HFFc6 (cell line): ENCODE measurements around the gene MAP4. TPM values are rescaled to one million over a fixed set of nuclear protein-coding genes. Genes with fewer than 3 reads are reported as not detected.

Experiments
- DNase-seq: peaks from one replicate; pipeline ENCODE4 v3.0.0-alpha.2; 2018
- H3K27ac Mint-ChIP-seq: 2 replicates; pipeline ENCODE4 v1.8.0; 2020; ENCODE audit warnings: mild to moderate bottlenecking, mixed read lengths
- H3K27me3 Mint-ChIP-seq: 2 replicates; pipeline ENCODE4 v1.8.0; 2021; ENCODE audit warnings: mild to moderate bottlenecking, moderate library complexity, mixed read lengths; ENCODE audit not compliant: insufficient read depth
- H3K36me3 Mint-ChIP-seq: 2 replicates; pipeline ENCODE4 v1.8.0; 2021; ENCODE audit warnings: low read depth, mixed read lengths
- H3K4me1 Mint-ChIP-seq: 2 replicates; pipeline ENCODE4 v1.8.0; 2020; ENCODE audit warnings: low read depth, mixed read lengths
- H3K4me3 Mint-ChIP-seq: 2 replicates; pipeline ENCODE4 v1.8.0; 2020; ENCODE audit warnings: mild to moderate bottlenecking, moderate library complexity, mixed read lengths
- H3K9me3 Mint-ChIP-seq: 2 replicates; pipeline ENCODE4 v1.8.0; 2020; ENCODE audit warnings: mild to moderate bottlenecking, mixed read lengths
- CTCF ChIP-seq: fragments of 200-600 bp; sonication (generic); IDR thresholded peaks from 2 replicates; pipeline ENCODE4 v1.5.0; 2021; ENCODE audit warnings: antibody characterized with exemption, mild to moderate bottlenecking
- total RNA-seq, 6 experiments: library from RNA; stranded (reverse); fragmentation: NEBNext Ultra II Directional; extraction: Animal tissue kit (Norgen Biotek cat#: 25700); gene quantifications; 2 replicates in 1 of 6; 3 replicates in 5 of 6; pipeline ENCODE4 v1.2.3, GENCODE V29; 2021

The MAP4 gene
- total RNA-seq, 6 experiments from 2014 or later: 294 to 328 (median 312) TPM

GRCh38 chr3:47877290-47877689, 138.9 kb downstream of the MAP4 start:
- Mint-ChIP-seq H3K27ac (peak overlapping the region; percentile 53), H3K27me3 (peaks cover 3% of the 10 kb centered on the region), H3K4me3 (no peak overlapping the region), H3K36me3 (peaks cover 12% of the 10 kb centered on the region), H3K9me3 (no peaks in the 10 kb centered on the region), H3K4me1 (peaks cover 24% of the 10 kb centered on the region)
- no peak for DNase-seq
- no peak for TF ChIP-seq CTCF

GRCh38 chr3:47874913-47875312, 141.3 kb downstream of the MAP4 start:
- peaks cover 6% of the 10 kb centered on the region; the same call in 1 of the 2 replicates for H3K27me3 Mint-ChIP-seq
- no peak for DNase-seq
- no peaks in the 10 kb centered on the region for H3K9me3 Mint-ChIP-seq
- peaks cover 36% of the 10 kb centered on the region for H3K36me3 Mint-ChIP-seq
- no peak for TF ChIP-seq CTCF
- H3K27ac Mint-ChIP-seq: peak overlapping the region; percentile 23
- H3K4me1 Mint-ChIP-seq: peaks cover 24% of the 10 kb centered on the region
- no peak overlapping the region for H3K4me3 Mint-ChIP-seq

- no peak for TF ChIP-seq CTCF
- Mint-ChIP-seq H3K27ac (no peak overlapping the region), H3K27me3 (peaks cover 6% of the 10 kb centered on the region; the same call in 1 of the 2 replicates), H3K4me3 (no peak overlapping the region), H3K9me3 (no peaks in the 10 kb centered on the region), H3K36me3 (peaks cover 41% of the 10 kb centered on the region), H3K4me1 (peaks cover 24% of the 10 kb centered on the region)
- no peak for DNase-seq
These were observed 141.8 kb downstream of the MAP4 start for GRCh38 chr3:47874438-47874837.

GRCh38 chr3:47872916-47873315, 143.3 kb downstream of the MAP4 start:
- H3K27ac Mint-ChIP-seq: no peak overlapping the region
- H3K4me3 Mint-ChIP-seq: no peak overlapping the region
- H3K36me3 Mint-ChIP-seq: peaks cover 46% of the 10 kb centered on the region
- no peak for DNase-seq
- peaks cover 5% of the 10 kb centered on the region; the same call in 1 of the 2 replicates for H3K27me3 Mint-ChIP-seq
- H3K4me1 Mint-ChIP-seq: peaks cover 9% of the 10 kb centered on the region
- H3K9me3 Mint-ChIP-seq: no peaks in the 10 kb centered on the region
- TF ChIP-seq CTCF: no peak

- Mint-ChIP-seq H3K9me3 (no peaks in the 10 kb centered on the region), H3K4me3 (no peak overlapping the region), H3K27ac (no peak overlapping the region), H3K36me3 (peaks cover 54% of the 10 kb centered on the region), H3K27me3 (peaks cover 9% of the 10 kb centered on the region; the same call in 1 of the 2 replicates), H3K4me1 (no peaks in the 10 kb centered on the region; the same call in 1 of the 2 replicates)
- no peak for TF ChIP-seq CTCF
- DNase-seq: no peak
These were observed 144.8 kb downstream of the MAP4 start for GRCh38 chr3:47871389-47871788.
